GM12892 (cell line): Measurements from ENCODE around the gene SPRY1. TPM values are rescaled to one million over a fixed set of nuclear protein-coding genes. Genes with fewer than 3 reads are reported as not detected.

ENCODE experiments used
- DNase-seq: peaks from one replicate; pipeline ENCODE4 v3.0.0; 2011; ENCODE audit not compliant: insufficient read length
- FAIRE-seq: peaks from 2 replicates; lab custom pipeline; 2011; peaks lifted over from hg19 to GRCh38; lab: Jason Lieb, UNC
- POLR2A ChIP-seq: IDR thresholded peaks from 2 replicates; pipeline ENCODE4 v1.6.1; 2011; ENCODE audit warnings: low read depth, low read length, control low read depth
- POLR2AphosphoS5 ChIP-seq: IDR thresholded peaks from 2 replicates; pipeline ENCODE4 v1.6.1; 2011; ENCODE audit warnings: low read depth, low read length, control low read depth
- TAF1 ChIP-seq: IDR thresholded peaks from 2 replicates; pipeline ENCODE4 v1.6.1; 2011; ENCODE audit warnings: low read depth, mild to moderate bottlenecking, control low read depth, low read length, borderline replicate concordance
- polyA plus RNA-seq: library from polyadenylated mRNA; unstranded; fragments of >200 nt; gene quantifications from one replicate; pipeline ENCODE4 v1.2.1, GENCODE V29; 2012; ENCODE audit warnings: missing spikeins, inconsistent platforms; ENCODE audit not compliant: missing spikeins

SPRY1 gene
- polyA plus RNA-seq = 1.1 TPM

- TF ChIP-seq POLR2A = no peak
- no peak for TF ChIP-seq POLR2AphosphoS5
- TF ChIP-seq TAF1 = no peak
- DNase-seq = peak; percentile 17
- peak; percentile 94 for FAIRE-seq
Measured at GRCh38 chr4:123396307-123397143, at the start of gene SPRY1. Gene SPRY1 (plus strand): TSS chr4:123396795. CDS start chr4:123401592, 4,797 bp downstream.

- DNase-seq = no peak
- no peak for TF ChIP-seq POLR2AphosphoS5
- TF ChIP-seq TAF1 = no peak
- no peak for TF ChIP-seq POLR2A
- no peak for FAIRE-seq
Measured at GRCh38 chr4:123346951-123347350, 49.6 kb upstream of the SPRY1 start.

GRCh38 chr4:123348946-123349345 is 47.6 kb upstream of the SPRY1 start:
- DNase-seq = no peak
- TF ChIP-seq POLR2A (no peak), TAF1 (no peak), POLR2AphosphoS5 (no peak)
- no peak for FAIRE-seq

GRCh38 chr4:123349421-123350190 is 47.0 kb upstream of the SPRY1 start:
- TF ChIP-seq POLR2A (no peak), TAF1 (no peak), POLR2AphosphoS5 (no peak)
- FAIRE-seq = no peak
- DNase-seq = no peak

- no peak for DNase-seq
- TF ChIP-seq POLR2AphosphoS5 = no peak
- FAIRE-seq = no peak
Measured at GRCh38 chr4:123350191-123350544, 46.4 kb upstream of the SPRY1 start.

GRCh38 chr4:123350726-123351125 is 45.9 kb upstream of the SPRY1 start:
- no peak for TF ChIP-seq POLR2A
- no peak for TF ChIP-seq POLR2AphosphoS5
- no peak for TF ChIP-seq TAF1
- FAIRE-seq (no peak), DNase-seq (no peak)

- no peak for TF ChIP-seq POLR2A
- TF ChIP-seq POLR2AphosphoS5 = no peak
- TF ChIP-seq TAF1 = no peak
- DNase-seq = no peak
- no peak for FAIRE-seq
Measured at GRCh38 chr4:123351713-123352112, 44.9 kb upstream of the SPRY1 start.

GRCh38 chr4:123352240-123352945 is 44.2 kb upstream of the SPRY1 start:
- DNase-seq (no peak), FAIRE-seq (no peak)
- no peak for TF ChIP-seq POLR2AphosphoS5
- TF ChIP-seq POLR2A = no peak

GRCh38 chr4:123352966-123353365 is 43.6 kb upstream of the SPRY1 start:
- FAIRE-seq (no peak), DNase-seq (no peak)
- TF ChIP-seq POLR2AphosphoS5 (no peak), TAF1 (no peak), POLR2A (no peak)

- FAIRE-seq (no peak), DNase-seq (no peak)
- TF ChIP-seq TAF1 = no peak
- TF ChIP-seq POLR2A = no peak
Measured at GRCh38 chr4:123353656-123354055, 42.9 kb upstream of the SPRY1 start.

- TF ChIP-seq TAF1 (no peak), POLR2A (no peak), POLR2AphosphoS5 (no peak)
- no peak for DNase-seq
- FAIRE-seq = no peak
Measured at GRCh38 chr4:123354701-123355100, 41.9 kb upstream of the SPRY1 start.

GRCh38 chr4:123356921-123357320 is 39.7 kb upstream of the SPRY1 start:
- no peak for DNase-seq
- TF ChIP-seq TAF1 = no peak
- TF ChIP-seq POLR2A = no peak
- no peak for TF ChIP-seq POLR2AphosphoS5
- no peak for FAIRE-seq
